Gastrocnemius medialis (tissue), 4 donors: ENCODE results near the gene PIK3IP1. TPM values are rescaled to one million over a fixed set of nuclear protein-coding genes. Genes with fewer than 3 reads are reported as not detected.

Experiments
- ATAC-seq, 2 donors: fragments of 150-250 bp; one replicate each; pipeline ENCODE4 v1.9.1; 2016
- DNase-seq, 2 donors: peaks; one replicate each; pipeline ENCODE4 v3.0.0-alpha.2; 2019
- H3K27ac ChIP-seq, 4 donors: fragments of 200-600 bp; sonication (generic); 1 replicate in 1 of 4; 2 replicates in 3 of 4; pipeline ENCODE4 v1.5.1; 2016 to 2018; ENCODE audit warnings: mild to moderate bottlenecking in 2 of 4, moderate library complexity in 1 of 4
- H3K27me3 ChIP-seq, 3 donors: fragments of 200-600 bp; sonication (generic) in 2 of 3; 1 replicate in 1 of 3; 2 replicates in 2 of 3; pipeline versions ENCODE4 v1.5.1 to v1.6.0; 2016 to 2019; ENCODE audit warnings: mild to moderate bottlenecking in 1 of 3, moderate library complexity in 1 of 3
- H3K36me3 ChIP-seq, 2 donors: fragments of 200-600 bp; sonication (generic) in 1 of 2; one replicate each; pipeline ENCODE4 v1.5.1; 2017 to 2018
- H3K4me1 ChIP-seq, 2 donors: fragments of 200-600 bp; sonication (generic) in 1 of 2; one replicate each; pipeline ENCODE4 v1.5.1; 2016 to 2017; ENCODE audit warnings: mild to moderate bottlenecking in 2 of 2
- H3K4me3 ChIP-seq, 4 donors: fragments of 200-600 bp; sonication (generic) in 3 of 4; 1 replicate in 1 of 4; 2 replicates in 3 of 4; pipeline ENCODE4 v1.5.1; 2016 to 2019; ENCODE audit warnings: mild to moderate bottlenecking in 2 of 4
- H3K9me3 ChIP-seq, 3 donors: fragments of 200-600 bp; sonication (generic) in 2 of 3; 1 replicate in 1 of 3; 2 replicates in 2 of 3; pipeline ENCODE4 v1.5.1; 2016 to 2019
- CTCF ChIP-seq, 5 experiments: fragments of 450-650 bp in 3 of 5; fragments of 200-600 bp in 2 of 5; sonication (generic) in 2 of 5; IDR thresholded peaks in 4 of 5; conservative IDR thresholded peaks in 1 of 5; 1 replicate in 4 of 5; 2 replicates in 1 of 5; pipeline ENCODE4 v1.5.1; 2016 to 2019; ENCODE audit warnings: antibody characterized with exemption in 5 of 5, mild to moderate bottlenecking in 3 of 5, moderate library complexity in 3 of 5
- POLR2A ChIP-seq, 2 donors: fragments of 450-650 bp; IDR thresholded peaks; one replicate each; pipeline ENCODE4 v1.6.1; 2017; ENCODE audit warnings: antibody characterized with exemption in 2 of 2, mild to moderate bottlenecking in 2 of 2, moderate library complexity in 2 of 2
- in situ Hi-C, 4 donors: fragments of 200-750 bp; cut with MboI; loops; one replicate each; pipeline versions ENCODE4 v1.15.0 to v1.8.0; 2017; ENCODE audit warnings: low sequenced_read_pairs in 4 of 4
- intact Hi-C: fragments of 100-400 bp; cut with DNase I; formaldehyde crosslinking; loops from one replicate; pipeline ENCODE4 v1.15.1; 2023; ENCODE audit warnings: low total_unique reads
- total RNA-seq, 4 donors: library from RNA; depleted of rRNA; stranded (reverse); fragments of >200 nt; gene quantifications; one replicate each; pipeline versions ENCODE4 v1.1.0 to v1.2.3, GENCODE V29; 2016

Gene PIK3IP1
- total RNA-seq, 4 donors from 2014 or later, result 11.2 to 28.3 (median 14.5) TPM

DNA sequence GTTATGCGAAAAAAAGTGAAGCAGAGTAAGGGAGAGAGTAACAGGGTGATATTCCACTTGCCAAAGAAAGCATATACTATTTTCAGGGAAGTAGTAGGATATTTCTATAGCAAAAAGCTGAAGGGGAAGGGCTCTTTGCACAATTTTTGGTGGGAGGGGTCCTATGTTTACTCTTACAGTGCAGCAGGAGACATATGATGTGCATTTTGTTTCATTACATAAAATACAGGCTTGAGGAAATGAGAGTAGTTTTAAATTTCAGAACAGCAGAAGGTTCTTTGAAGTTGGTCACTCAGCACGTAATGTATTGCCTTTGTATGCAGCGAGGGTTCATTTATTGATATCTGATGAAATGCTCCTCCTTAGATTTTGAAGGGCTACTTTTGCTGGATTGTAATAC is 3.1 kb upstream of the PIK3IP1 start:
- no peak overlapping the region for H3K4me3 ChIP-seq
- ATAC-seq, result no peak
- H3K4me1 ChIP-seq, result peaks cover 40 to 41% of the 10 kb centered on the region in 2 donors
- peak overlapping the region; percentile 63 to 98 (median 71) for H3K27ac ChIP-seq
- no peaks in the 10 kb centered on the region for H3K9me3 ChIP-seq
- DNase-seq, result no peak
- no peak for TF ChIP-seq POLR2A (IDR thresholded peaks at IDR 0.05)
- TF ChIP-seq CTCF (IDR thresholded peaks at IDR 0.05 in 4 of 5, conservative IDR thresholded peaks at IDR 0.05 in 1 of 5), result no peak
- intact Hi-C loops, result loop anchor here (2.0 kb wide), 1 partner anchor 17 kb away; no protein-coding TSS in a partner anchor
- no peaks in the 10 kb centered on the region for H3K36me3 ChIP-seq
- H3K27me3 ChIP-seq, result no peaks in the 10 kb centered on the region
- in situ Hi-C loops, result no loop called here

DNA sequence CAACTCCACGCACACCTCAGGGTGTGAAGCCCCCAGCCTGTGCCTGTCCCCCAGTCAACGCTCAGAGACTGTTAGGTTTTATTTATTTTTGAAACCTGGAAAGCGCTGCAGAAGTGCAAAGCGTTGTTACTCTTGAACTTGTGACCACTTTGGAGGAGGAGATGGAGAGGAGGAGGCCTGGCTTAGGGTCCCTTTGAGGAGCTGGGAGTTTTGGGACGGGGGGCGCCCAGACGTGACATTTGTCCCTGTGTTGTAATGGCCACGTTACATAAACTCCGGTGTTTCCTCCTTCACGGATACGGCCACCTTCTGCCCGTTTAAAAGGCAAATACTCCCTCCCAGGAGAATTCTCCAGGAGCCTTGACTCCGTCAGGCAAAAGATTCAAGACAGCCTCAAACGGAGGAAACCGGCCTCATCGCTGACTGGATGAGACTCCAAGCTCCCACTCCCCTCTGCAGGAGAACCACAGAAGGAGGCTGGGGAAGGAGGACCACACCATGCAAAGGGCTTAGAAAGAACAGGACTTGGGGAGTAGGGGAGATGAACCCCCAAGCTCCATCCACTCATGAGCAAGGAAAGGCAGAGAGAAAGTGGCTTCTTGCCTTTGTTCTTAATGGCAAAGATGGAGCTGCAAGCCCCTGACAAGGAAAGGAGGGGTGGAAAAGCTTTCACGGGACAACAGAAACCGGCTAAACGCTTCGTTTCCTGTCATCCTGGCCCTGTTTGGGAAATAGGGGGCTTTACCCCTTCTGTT is 630 bp downstream of the PIK3IP1 start:
- DNase-seq, result no peak
- intact Hi-C loops, result loop anchor here (1.0 to 5.0 kb wide), 9 partner anchors 53 to 656 kb away; partner anchors contain the start of genes LIMK2, RNF185, SFI1 and SLC35E4

DNA sequence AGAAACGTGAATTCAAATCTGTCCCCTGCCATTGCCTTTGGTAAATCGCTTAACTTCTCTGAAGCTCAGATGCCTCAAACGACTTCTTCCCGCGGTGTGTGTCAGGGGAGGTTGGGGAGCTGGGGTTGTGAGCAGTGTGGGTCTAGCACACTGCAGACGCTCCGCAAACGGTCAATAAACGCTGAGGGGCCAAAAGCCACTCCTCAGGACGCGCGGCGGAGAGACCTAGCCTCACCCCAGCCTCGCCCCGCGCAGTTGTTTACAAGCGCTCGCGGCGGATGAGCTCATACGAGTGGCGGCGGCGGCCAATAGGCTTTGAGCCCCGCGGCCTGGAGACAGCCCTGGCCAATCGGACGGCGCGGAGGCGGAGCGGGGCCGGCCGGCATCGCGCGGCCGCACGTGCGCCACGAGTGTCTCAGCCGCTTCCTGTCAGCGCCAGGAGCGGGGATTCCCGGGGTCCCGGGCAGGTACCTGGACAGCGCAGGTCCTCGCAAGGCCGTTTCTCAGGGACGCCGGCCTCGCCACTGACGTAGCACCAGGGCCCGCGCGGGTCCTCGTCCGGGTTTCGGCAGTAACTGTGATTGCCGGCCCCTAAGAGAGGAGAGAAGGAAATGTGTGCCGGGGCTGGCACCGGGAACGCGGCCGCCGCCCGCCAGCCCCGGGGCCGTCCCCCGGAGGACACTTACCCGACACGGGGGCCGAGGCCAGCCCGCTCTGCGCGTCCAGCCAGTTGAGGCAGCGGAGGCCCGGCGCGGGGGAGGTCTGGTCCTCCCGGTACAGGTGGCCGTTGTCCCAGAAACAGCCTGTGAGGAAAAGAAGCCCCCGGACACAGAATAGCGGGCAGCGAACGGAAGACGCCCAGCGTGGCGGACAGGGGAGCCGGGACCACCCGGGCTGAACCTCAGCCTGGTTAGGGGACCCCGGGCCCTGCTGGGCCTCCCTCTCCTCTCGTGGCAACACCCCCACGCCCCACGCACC is 1.5 kb downstream of the PIK3IP1 start:
- in situ Hi-C loops (no loop called here), intact Hi-C loops (loop anchor here (2.0 to 5.0 kb wide), 8 partner anchors 54 to 652 kb away; partner anchors contain the start of genes LIMK2, RNF185, SFI1 and SMTN)
- peak overlapping the region; percentile 56 to 89 (median 72) for H3K4me3 ChIP-seq
- DNase-seq (peak; percentile 95 to 96), ATAC-seq (peak; percentile 70 to 81)
- H3K9me3 ChIP-seq, result no peaks in the 10 kb centered on the region
- H3K4me1 ChIP-seq, result peaks cover 42 to 48% of the 10 kb centered on the region in 2 donors
- TF ChIP-seq CTCF (IDR thresholded peaks at IDR 0.05 in 4 of 5, conservative IDR thresholded peaks at IDR 0.05 in 1 of 5) (peak in 1 of 5 experiments; percentile 8), POLR2A (IDR thresholded peaks at IDR 0.05) (peak; percentile 98 to 100)
- H3K27me3 ChIP-seq, result no peaks in the 10 kb centered on the region
- peaks cover 0 to 35% of the 10 kb centered on the region in 2 donors for H3K36me3 ChIP-seq
- H3K27ac ChIP-seq, result peak overlapping the region; percentile 91 to 100 (median 97)

More for the DNA sequence above, 630 bp downstream of the PIK3IP1 start:
- no peak for ATAC-seq
- H3K9me3 ChIP-seq, result no peaks in the 10 kb centered on the region
- peaks cover 0 to 26% of the 10 kb centered on the region in 2 donors for H3K36me3 ChIP-seq
- peak overlapping the region; percentile 91 to 100 (median 97) for H3K27ac ChIP-seq
- H3K4me3 ChIP-seq, result peak overlapping the region; percentile 56 to 89 (median 72)
- peaks cover 50 to 57% of the 10 kb centered on the region in 2 donors for H3K4me1 ChIP-seq
- in situ Hi-C loops, result no loop called here
- H3K27me3 ChIP-seq, result no peaks in the 10 kb centered on the region
- no peak for TF ChIP-seq POLR2A (IDR thresholded peaks at IDR 0.05)
- no peak for TF ChIP-seq CTCF (IDR thresholded peaks at IDR 0.05 in 4 of 5, conservative IDR thresholded peaks at IDR 0.05 in 1 of 5)

DNA sequence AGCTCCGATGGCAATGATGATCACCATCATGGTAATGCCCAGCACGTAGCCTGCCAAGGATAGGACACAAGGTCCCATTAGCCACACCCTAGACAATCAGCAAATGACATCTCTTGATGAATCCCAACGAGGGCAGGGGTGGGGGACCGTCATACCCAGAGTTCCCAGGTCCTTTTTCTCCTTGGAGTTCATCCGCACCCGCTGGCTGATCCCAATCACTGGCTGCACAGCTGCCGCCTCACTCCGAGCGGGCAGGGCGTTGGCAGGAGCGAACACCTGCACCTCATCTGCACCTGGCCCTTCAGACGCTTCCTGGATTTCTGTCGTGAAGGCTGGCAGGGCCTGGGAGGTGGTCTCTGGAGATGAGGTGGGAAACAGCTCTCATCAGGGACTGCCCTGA is 2.9 kb downstream of the PIK3IP1 start:
- in situ Hi-C loops (no loop called here), intact Hi-C loops (no loop called here)
- DNase-seq (no peak), ATAC-seq (no peak)
- no peak for TF ChIP-seq CTCF (IDR thresholded peaks at IDR 0.05 in 4 of 5, conservative IDR thresholded peaks at IDR 0.05 in 1 of 5)
- TF ChIP-seq POLR2A (IDR thresholded peaks at IDR 0.05), result no peak
- no peaks in the 10 kb centered on the region for H3K27me3 ChIP-seq
- peaks cover 0 to 49% of the 10 kb centered on the region in 2 donors for H3K36me3 ChIP-seq
- peak overlapping the region; percentile 91 to 100 (median 97) for H3K27ac ChIP-seq
- peaks cover 34 to 40% of the 10 kb centered on the region in 2 donors for H3K4me1 ChIP-seq
- no peaks in the 10 kb centered on the region for H3K9me3 ChIP-seq
- peak overlapping the region in 3 of 4 donors; percentile 66 to 89 (median 78) for H3K4me3 ChIP-seq
